DND-41 (cell line): ENCODE measurements around the gene UBASH3B.
A peak's percentile ranks its signal among the peaks of the same experiment; 100 is the strongest.

Source experiments
- ATAC-seq: fragments of 200-7000 bp; cut with Tn5 transposase; 3 replicates; pipeline ENCODE4 v1.9.1; 2021; ENCODE audit warnings: low read depth; ENCODE audit not compliant: insufficient read depth
- DNase-seq: peaks from one replicate; pipeline ENCODE4 v3.0.0-alpha.2; 2020
- H2AFZ ChIP-seq: 2 replicates; pipeline ENCODE4 v1.6.0; 2012; ENCODE audit warnings: low read depth, low read length
- H3K27ac ChIP-seq: 2 replicates; pipeline ENCODE4 v1.5.1; 2012; ENCODE audit warnings: low read length, inconsistent platforms
- H3K27me3 ChIP-seq: fragments of 200-600 bp; sonication (generic); 2 replicates; pipeline ENCODE4 v1.6.0; 2012; ENCODE audit warnings: low read length, mild to moderate bottlenecking, inconsistent platforms; ENCODE audit not compliant: insufficient read depth, poor library complexity
- H3K36me3 ChIP-seq: 2 replicates; pipeline ENCODE4 v1.5.1; 2012; ENCODE audit warnings: low read length, inconsistent platforms; ENCODE audit not compliant: insufficient read depth
- H3K4me1 ChIP-seq: 2 replicates; pipeline ENCODE4 v1.5.1; 2012; ENCODE audit warnings: mild to moderate bottlenecking, low read length; ENCODE audit not compliant: insufficient read depth
- H3K4me2 ChIP-seq: 2 replicates; pipeline ENCODE4 v1.6.0; 2012; ENCODE audit warnings: mild to moderate bottlenecking, moderate library complexity, low read length, inconsistent platforms; ENCODE audit not compliant: insufficient read depth
- H3K4me3 ChIP-seq, 2 experiments: fragments of 200-600 bp in 1 of 2; shearing (Covaris generic) in 1 of 2; 2 replicates each; pipeline ENCODE4 v1.5.1; 2012 to 2016; ENCODE audit warnings: inconsistent platforms in 2 of 2, low read length in 2 of 2, mild to moderate bottlenecking in 2 of 2, low read depth in 1 of 2, moderate library complexity in 1 of 2
- H3K79me2 ChIP-seq: 2 replicates; pipeline ENCODE4 v1.6.0; 2012; ENCODE audit warnings: low read length, inconsistent platforms; ENCODE audit not compliant: insufficient read depth
- H3K9ac ChIP-seq: 2 replicates; pipeline ENCODE4 v1.6.0; 2012; ENCODE audit warnings: low read depth, mild to moderate bottlenecking, inconsistent platforms, low read length, moderate library complexity
- H3K9me3 ChIP-seq: 2 replicates; pipeline ENCODE4 v1.5.1; 2012; ENCODE audit warnings: low read length, moderate library complexity, mild to moderate bottlenecking, inconsistent platforms; ENCODE audit not compliant: insufficient read depth, severe bottlenecking
- H4K20me1 ChIP-seq: 2 replicates; pipeline ENCODE4 v1.6.0; 2012; ENCODE audit warnings: low read length; ENCODE audit not compliant: insufficient read depth
- CTCF ChIP-seq: IDR thresholded peaks from 2 replicates; pipeline ENCODE4 v1.5.1; 2012; ENCODE audit warnings: borderline replicate concordance, low read length, moderate library complexity, mild to moderate bottlenecking; ENCODE audit not compliant: poor library complexity, severe bottlenecking; ENCODE audit errors: extremely low read depth
- EZH2 ChIP-seq: IDR thresholded peaks from 3 replicates; pipeline ENCODE4 v1.6.1; 2012; ENCODE audit warnings: borderline replicate concordance, low read depth, mild to moderate bottlenecking, moderate library complexity, low read length, inconsistent platforms; ENCODE audit not compliant: severe bottlenecking

Gene UBASH3B

DNA sequence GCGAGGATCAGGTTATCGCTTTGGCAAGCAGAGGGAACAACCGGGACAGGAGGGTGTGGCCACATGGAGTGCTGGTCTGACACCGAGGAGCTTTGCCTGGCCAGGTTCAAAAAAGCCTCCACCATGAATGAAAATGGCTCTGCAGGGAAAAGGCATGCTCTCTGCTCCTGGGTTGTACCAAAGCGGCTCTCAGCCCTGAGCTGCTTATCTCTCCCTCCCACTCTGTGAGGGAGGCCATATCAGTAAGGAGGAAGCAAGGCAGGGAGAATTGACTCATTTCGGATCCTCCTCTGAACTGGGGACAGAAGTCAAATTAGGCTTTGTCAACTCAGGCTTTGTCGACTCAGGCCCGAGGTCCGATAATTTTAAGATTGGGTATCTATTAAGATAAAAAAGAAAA, 99.9 kb downstream of the UBASH3B start:
- H2AFZ ChIP-seq = no peak overlapping the region
- H3K4me2 ChIP-seq = no peak overlapping the region
- H3K4me3 ChIP-seq = no peak overlapping the region
- peaks cover 46% of the 10 kb centered on the region for H3K4me1 ChIP-seq
- peaks cover 88% of the 10 kb centered on the region for H3K79me2 ChIP-seq
- ATAC-seq (no peak), DNase-seq (no peak)
- H3K36me3 ChIP-seq = 0 out of 2 replicates have a peak, but pooled peaks cover 13% of the 10 kb centered on the region
- no peak overlapping the region for H3K9ac ChIP-seq
- H3K27ac ChIP-seq = peak overlapping the region; percentile 72
- H3K27me3 ChIP-seq = no peaks in the 10 kb centered on the region
- no peaks in the 10 kb centered on the region for H3K9me3 ChIP-seq
- H4K20me1 ChIP-seq = 0 out of 2 replicates have a peak, but pooled peaks cover under 1% of the 10 kb centered on the region
- TF ChIP-seq CTCF (no peak), EZH2 (no peak)

DNA sequence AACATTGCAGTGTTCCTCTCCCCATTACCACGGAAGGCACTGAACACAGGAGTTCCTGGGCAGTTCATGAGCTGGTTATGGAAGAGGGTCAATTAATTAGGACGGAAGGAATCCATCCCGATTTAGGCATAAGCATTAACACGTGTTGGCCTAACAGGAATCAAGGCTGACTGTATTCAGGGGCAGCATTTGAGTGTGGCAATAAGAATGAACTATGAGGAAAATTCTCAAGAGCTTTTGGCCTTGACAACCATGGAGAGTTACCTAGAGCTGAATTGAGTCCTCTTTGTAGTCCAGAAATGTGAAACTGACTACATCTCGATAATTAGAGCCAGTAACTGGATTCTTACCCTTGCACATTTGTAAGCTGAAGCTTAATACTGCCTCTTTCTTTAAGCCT, 100.4 kb downstream of the UBASH3B start:
- Histone ChIP-seq H3K4me2 (no peak overlapping the region), H3K4me3 (no peak overlapping the region), H3K9me3 (no peaks in the 10 kb centered on the region), H3K9ac (no peak overlapping the region; the same call in 1 of the 2 replicates), H4K20me1 (0 out of 2 replicates have a peak, but pooled peaks cover 2% of the 10 kb centered on the region), H3K27me3 (no peaks in the 10 kb centered on the region), H3K36me3 (0 out of 2 replicates have a peak, but pooled peaks cover 11% of the 10 kb centered on the region), H2AFZ (no peak overlapping the region), H3K79me2 (peaks cover 88% of the 10 kb centered on the region), H3K4me1 (peaks cover 46% of the 10 kb centered on the region), H3K27ac (peak overlapping the region; percentile 72)
- no peak; the same call in 2 of the 3 replicates for ATAC-seq
- TF ChIP-seq CTCF = no peak
- no peak for TF ChIP-seq EZH2
- no peak for DNase-seq

- ATAC-seq (peak; percentile 97), DNase-seq (peak; percentile 79)
- Histone ChIP-seq H3K27ac (peak overlapping the region; percentile 72), H3K4me1 (peaks cover 45% of the 10 kb centered on the region), H3K9ac (no peak overlapping the region; the same call in 1 of the 2 replicates), H3K36me3 (0 out of 2 replicates have a peak, but pooled peaks cover 8% of the 10 kb centered on the region), H4K20me1 (0 out of 2 replicates have a peak, but pooled peaks cover 2% of the 10 kb centered on the region), H3K4me3 (no peak overlapping the region), H3K79me2 (peaks cover 88% of the 10 kb centered on the region), H3K9me3 (no peaks in the 10 kb centered on the region), H3K4me2 (no peak overlapping the region), H3K27me3 (no peaks in the 10 kb centered on the region), H2AFZ (no peak overlapping the region)
- peak; percentile 85 for TF ChIP-seq CTCF
- no peak for TF ChIP-seq EZH2
Observed at GRCh38 chr11:122756417-122756816, 100.9 kb downstream of the UBASH3B start.
